H1 (cell line): ENCODE data around the gene GREB1L. TPM values are rescaled to one million over a fixed set of nuclear protein-coding genes. Genes with fewer than 3 reads are reported as not detected.

Source experiments
- CTCF ChIA-PET: fragments of 300-600 bp; sonication (Branson Sonifier 250); formaldehyde crosslinking; loops from one replicate; lab custom pipeline; 2021; ENCODE audit not compliant: partially characterized antibody; lab: Charles Lee
- POLR2A ChIA-PET: fragments of 300-600 bp; sonication (Branson Sonifier 250); formaldehyde crosslinking; loops from one replicate; lab custom pipeline; 2021; ENCODE audit warnings: inconsistent platforms; ENCODE audit not compliant: partially characterized antibody; lab: Charles Lee
- DNase-seq, 2 experiments: peaks; one replicate each; pipeline versions ENCODE4 v3.0.0 to v3.0.0-alpha.2; 2010 to 2022; ENCODE audit warnings: low spot score in 2 of 2, low read depth in 1 of 2, mixed read lengths in 1 of 2
- FAIRE-seq: peaks from 2 replicates; lab custom pipeline; 2011; peaks lifted over from hg19 to GRCh38; lab: Jason Lieb, UNC
- H2AFZ ChIP-seq: 2 replicates; pipeline ENCODE4 v1.8.1; 2012; ENCODE audit warnings: low read length, inconsistent platforms
- H2AK5ac ChIP-seq: 2 replicates; pipeline ENCODE4 v1.6.1; 2013; ENCODE audit warnings: low read depth, low read length
- H2BK120ac ChIP-seq: replicated peaks from 2 replicates; pipeline ENCODE3; 2013; ENCODE audit warnings: low read depth, low read length, inconsistent platforms
- H2BK12ac ChIP-seq: 2 replicates; pipeline ENCODE4 v1.6.1; 2013; ENCODE audit warnings: low read depth, low read length
- H2BK15ac ChIP-seq: 2 replicates; pipeline ENCODE4 v1.6.1; 2013; ENCODE audit warnings: low read length
- H2BK20ac ChIP-seq: 2 replicates; pipeline ENCODE4 v1.6.1; 2013; ENCODE audit warnings: low read length
- H2BK5ac ChIP-seq: 2 replicates; pipeline ENCODE4 v1.6.1; 2013; ENCODE audit warnings: low read depth, low read length
- H3K14ac ChIP-seq: 2 replicates; pipeline ENCODE4 v1.6.1; 2013; ENCODE audit warnings: inconsistent platforms; ENCODE audit not compliant: insufficient read length
- H3K18ac ChIP-seq: 2 replicates; pipeline ENCODE4 v1.6.1; 2013; ENCODE audit warnings: low read length; ENCODE audit errors: extremely low read depth
- H3K23ac ChIP-seq: 2 replicates; pipeline ENCODE4 v1.6.1; 2013; ENCODE audit warnings: inconsistent platforms; ENCODE audit not compliant: insufficient read length
- H3K23me2 ChIP-seq: 2 replicates; pipeline ENCODE4 v1.6.1; 2013; ENCODE audit warnings: low read depth, low read length
- H3K27ac ChIP-seq: 2 replicates; pipeline ENCODE4 v1.6.1; 2011; ENCODE audit warnings: low read depth, low read length, inconsistent platforms
- H3K27me3 ChIP-seq, 4 experiments: replicated peaks in 1 of 4; 1 replicate in 1 of 4; 2 replicates in 3 of 4; pipeline versions ENCODE4 v1.6.1 to v1.8.1; 2011 to 2013; ENCODE audit warnings: low read length in 3 of 4, mild to moderate bottlenecking in 3 of 4, inconsistent platforms in 2 of 4, mixed read lengths in 2 of 4, moderate library complexity in 1 of 4; ENCODE audit not compliant: control insufficient read depth in 3 of 4, insufficient read depth in 3 of 4; ENCODE audit errors: extremely low read depth in 1 of 4
- H3K36me3 ChIP-seq, 4 experiments: 2 replicates each; pipeline versions ENCODE4 v1.6.1 to v1.8.1; 2011 to 2013; ENCODE audit warnings: mild to moderate bottlenecking in 4 of 4, low read length in 3 of 4, moderate library complexity in 2 of 4, control low read depth in 1 of 4, inconsistent platforms in 1 of 4; ENCODE audit not compliant: insufficient read depth in 4 of 4, control insufficient read depth in 2 of 4
- H3K4ac ChIP-seq: replicated peaks from 2 replicates; pipeline ENCODE3; 2013; ENCODE audit warnings: low read length, low read depth, mixed read lengths, inconsistent platforms; ENCODE audit not compliant: insufficient read length
- H3K4me1 ChIP-seq, 4 experiments: replicated peaks in 1 of 4; 1 replicate in 1 of 4; 2 replicates in 3 of 4; pipeline versions ENCODE4 v1.6.1 to v1.8.1; 2011 to 2013; ENCODE audit warnings: low read length in 3 of 4, inconsistent platforms in 2 of 4, mixed read lengths in 1 of 4; ENCODE audit not compliant: insufficient read depth in 4 of 4, control insufficient read depth in 3 of 4
- H3K4me2 ChIP-seq, 2 experiments: 2 replicates each; pipeline versions ENCODE4 v1.6.1 to v1.8.1; 2011 to 2013; ENCODE audit warnings: low read depth in 2 of 2, low read length in 2 of 2, control low read depth in 1 of 2, inconsistent platforms in 1 of 2, mild to moderate bottlenecking in 1 of 2; ENCODE audit not compliant: insufficient read depth in 1 of 2
- H3K4me3 ChIP-seq, 4 experiments: fragments of 200-600, 300-600 bp in 1 of 4; sonication (generic), shearing (Covaris generic), sonication (Bioruptor Twin) in 1 of 4; 2 replicates each; pipeline versions ENCODE4 v1.5.1 to v1.8.1; 2011 to 2016; ENCODE audit warnings: low read length in 4 of 4, low read depth in 3 of 4, control low read depth in 2 of 4, inconsistent platforms in 2 of 4, mild to moderate bottlenecking in 2 of 4, mixed read lengths in 1 of 4, moderate library complexity in 1 of 4; ENCODE audit not compliant: insufficient read depth in 2 of 4; ENCODE audit errors: extremely low read depth in 1 of 4
- H3K56ac ChIP-seq: replicated peaks from 2 replicates; pipeline ENCODE3; 2013; ENCODE audit warnings: low read depth, mild to moderate bottlenecking, mixed read lengths, low read length, inconsistent platforms; ENCODE audit not compliant: insufficient read length
- H3K79me1 ChIP-seq: 2 replicates; pipeline ENCODE4 v1.6.1; 2013; ENCODE audit warnings: low read depth, low read length, control low read depth
- H3K79me2 ChIP-seq, 2 experiments: 2 replicates each; pipeline versions ENCODE4 v1.6.1 to v1.8.1; 2012 to 2013; ENCODE audit warnings: low read length in 2 of 2, mild to moderate bottlenecking in 2 of 2, inconsistent platforms in 1 of 2; ENCODE audit not compliant: insufficient read depth in 2 of 2, control insufficient read depth in 1 of 2
- H3K9ac ChIP-seq, 4 experiments: replicated peaks in 1 of 4; 1 replicate in 1 of 4; 2 replicates in 3 of 4; pipeline versions ENCODE4 v1.6.1 to v1.8.1; 2011 to 2013; ENCODE audit warnings: low read depth in 3 of 4, low read length in 3 of 4, control low read depth in 2 of 4, mild to moderate bottlenecking in 2 of 4, moderate library complexity in 2 of 4, inconsistent platforms in 1 of 4; ENCODE audit errors: extremely low read depth in 1 of 4
- H3K9me3 ChIP-seq, 2 experiments: 2 replicates each; pipeline versions ENCODE4 v1.6.1 to v1.8.1; 2012 to 2013; ENCODE audit warnings: mild to moderate bottlenecking in 2 of 2, moderate library complexity in 2 of 2, control low read depth in 1 of 2, inconsistent platforms in 1 of 2, low read depth in 1 of 2, low read length in 1 of 2, mixed read lengths in 1 of 2; ENCODE audit not compliant: insufficient read depth in 2 of 2
- H4K20me1 ChIP-seq, 2 experiments: replicated peaks in 1 of 2; 2 replicates each; pipeline versions ENCODE3 to v1.8.1; 2011 to 2013; ENCODE audit warnings: inconsistent platforms in 2 of 2, low read length in 2 of 2, mild to moderate bottlenecking in 1 of 2; ENCODE audit not compliant: insufficient read depth in 2 of 2, control insufficient read depth in 1 of 2
- H4K5ac ChIP-seq: 2 replicates; pipeline ENCODE4 v1.6.1; 2013; ENCODE audit warnings: low read length, low read depth, mixed read lengths, inconsistent platforms; ENCODE audit not compliant: insufficient read length
- H4K8ac ChIP-seq: 2 replicates; pipeline ENCODE4 v1.8.0; 2013; ENCODE audit warnings: mild to moderate bottlenecking, moderate library complexity, low read length, inconsistent platforms; ENCODE audit not compliant: insufficient read depth; ENCODE audit errors: extremely low read depth
- H4K91ac ChIP-seq: replicated peaks from 2 replicates; pipeline ENCODE3; 2013; ENCODE audit warnings: low read length, mixed read lengths, inconsistent platforms; ENCODE audit not compliant: insufficient read length
- CBX8 ChIP-seq: fragments of 300-800, 300-1000 bp; sonication (generic); IDR thresholded peaks from 2 replicates; pipeline ENCODE4 v1.7.1; 2016; ENCODE audit warnings: low read depth, low read length, borderline replicate concordance
- CEBPB ChIP-seq: IDR thresholded peaks from 2 replicates; pipeline ENCODE4 v1.6.1; 2012; ENCODE audit warnings: low read depth, low read length
- EP300 ChIP-seq, 2 experiments: IDR thresholded peaks; 1 replicate in 1 of 2; 2 replicates in 1 of 2; pipeline ENCODE4 v1.6.1; 2011 to 2012; ENCODE audit warnings: low read depth in 2 of 2, low read length in 2 of 2, mild to moderate bottlenecking in 2 of 2, borderline replicate concordance in 1 of 2, inconsistent platforms in 1 of 2, moderate library complexity in 1 of 2
- HDAC2 ChIP-seq, 2 experiments: fragments of 300-600 bp in 1 of 2; sonication (generic) in 1 of 2; IDR thresholded peaks; 2 replicates each; pipeline ENCODE4 v1.6.1; 2011 to 2012; ENCODE audit warnings: low read depth in 2 of 2, low read length in 2 of 2, mild to moderate bottlenecking in 2 of 2, moderate library complexity in 2 of 2, borderline replicate concordance in 1 of 2, inconsistent platforms in 1 of 2
- KDM4A ChIP-seq: IDR thresholded peaks from one replicate; pipeline ENCODE4 v1.7.1; 2012; ENCODE audit warnings: low read depth, mild to moderate bottlenecking, moderate library complexity, low read length, inconsistent platforms; ENCODE audit not compliant: severe bottlenecking
- PHF8 ChIP-seq: fragments of 200-600 bp; sonication (generic); conservative IDR thresholded peaks from 2 replicates; pipeline ENCODE4 v1.7.1; 2012; ENCODE audit warnings: low read depth, mild to moderate bottlenecking, inconsistent platforms, low read length, moderate library complexity
- SIN3A ChIP-seq, 2 experiments: IDR thresholded peaks in 1 of 2; conservative IDR thresholded peaks in 1 of 2; 2 replicates each; pipeline ENCODE4 v1.6.1; 2011 to 2012; ENCODE audit warnings: low read length in 2 of 2, improper control_type of control experiment in 1 of 2, low read depth in 1 of 2, mild to moderate bottlenecking in 1 of 2
- SP2 ChIP-seq: IDR thresholded peaks from 2 replicates; pipeline ENCODE4 v1.6.1; 2012; ENCODE audit warnings: mild to moderate bottlenecking, low read length, inconsistent platforms
- SRF ChIP-seq: IDR thresholded peaks from 2 replicates; pipeline ENCODE4 v1.6.1; 2011; ENCODE audit warnings: mild to moderate bottlenecking, low read depth, low read length, moderate library complexity
- TBP ChIP-seq: IDR thresholded peaks from 2 replicates; pipeline ENCODE4 v1.6.1; 2011; ENCODE audit warnings: low read depth, low read length, improper control_type of control experiment
- TCF12 ChIP-seq: IDR thresholded peaks from 2 replicates; pipeline ENCODE4 v1.6.1; 2011; ENCODE audit warnings: low read depth, mild to moderate bottlenecking, low read length
- WGBS, 2 experiments: shearing (Covaris generic) in 1 of 2; methylation state at CpG; one replicate each; pipeline versions ENCODE4 v1.1.6 to v1.1.7; 2013 to 2015; ENCODE audit warnings: low lambda C conversion rate in 2 of 2, mixed read lengths in 2 of 2, inconsistent platforms in 1 of 2, low coverage in 1 of 2, missing lambda C conversion rate in 1 of 2; ENCODE audit not compliant: insufficient replicate concordance in 2 of 2, insufficient coverage in 1 of 2, insufficient read length in 1 of 2; ENCODE audit errors: extremely low coverage in 1 of 2, missing lambda C conversion rate in 1 of 2; 5-methylcytosine and 5-hydroxymethylcytosine counted together
- polyA plus RNA-seq, 7 experiments: library from polyadenylated mRNA; depleted of rRNA in 3 of 7; stranded (reverse) in 5 of 7; unstranded in 2 of 7; fragments of >200 nt in 5 of 7; fragments of 200-250 nt in 2 of 7; gene quantifications; 1 replicate in 5 of 7; 2 replicates in 1 of 7; 4 replicates in 1 of 7; pipeline versions ENCODE4 v1.2.1 to v1.2.3, GENCODE V29; 2011 to 2013; ENCODE audit warnings: missing spikeins in 2 of 7, mixed read lengths in 2 of 7
- total RNA-seq: library from RNA; stranded (reverse); fragmentation: NEBNext Ultra II Directional; extraction: Animal tissue kit (Norgen Biotek cat#: 25700); gene quantifications from 2 replicates; pipeline ENCODE4 v1.2.1, GENCODE V29; 2021

Gene GREB1L
- total and polyA plus RNA-seq, 2 of the 8 experiments (the other 6 are each of a cell fraction or from before 2014, with no cell fraction given), result 0.34 to 1.6 TPM

DNA sequence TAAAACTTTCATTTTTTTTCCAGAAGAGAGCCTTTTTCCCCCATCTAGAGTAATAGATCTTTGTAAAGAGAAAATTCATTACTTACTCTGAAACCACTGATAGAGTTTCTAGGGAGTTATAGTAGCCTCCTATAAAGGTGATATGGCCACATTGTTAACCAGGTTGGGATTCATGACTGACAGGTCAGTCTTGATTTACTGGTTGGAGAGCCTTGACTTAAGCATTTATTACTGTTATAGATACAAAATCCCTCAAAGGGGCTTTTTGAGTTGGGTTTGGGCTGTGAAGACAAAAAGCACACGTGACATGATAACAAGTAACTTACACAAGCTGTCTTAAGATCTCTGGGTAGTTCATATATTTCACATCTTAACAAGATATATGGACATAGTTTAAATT, 141.0 kb downstream of the GREB1L start:
- Histone ChIP-seq H2BK15ac (no peak overlapping the region), H3K79me2 (no peaks in the 10 kb centered on the region), H3K4me1 (no peaks in the 10 kb centered on the region; a peak in 1 of 7 replicates), H2BK20ac (no peak overlapping the region), H3K4me3 (no peak overlapping the region), H3K79me1 (no peaks in the 10 kb centered on the region), H4K20me1 (peaks cover 0 to 1% of the 10 kb centered on the region in 2 experiments), H4K5ac (no peak overlapping the region), H3K27ac (no peak overlapping the region), H3K23ac (no peak overlapping the region), H2BK12ac (no peak overlapping the region), H3K36me3 (peaks cover 0 to 6% (median 0%) of the 10 kb centered on the region in 4 experiments; a peak in 1 of 8 replicates), H3K14ac (no peak overlapping the region), H3K4ac (no peak overlapping the region), H4K8ac (no peak overlapping the region), H3K56ac (no peak overlapping the region), H3K9me3 (no peaks in the 10 kb centered on the region), H2AFZ (no peak overlapping the region), H4K91ac (no peak overlapping the region), H2BK5ac (no peak overlapping the region), H3K9ac (no peak overlapping the region), H2AK5ac (no peak overlapping the region), H3K23me2 (no peaks in the 10 kb centered on the region), H3K4me2 (no peak overlapping the region), H2BK120ac (no peak overlapping the region), H3K27me3 (peaks cover 18 to 48% (median 44%) of the 10 kb centered on the region in 4 experiments), H3K18ac (no peak overlapping the region)
- FAIRE-seq (no peak), DNase-seq (no peak)
- POLR2A ChIA-PET, result no interaction called here
- CTCF ChIA-PET, result no interaction called here
- WGBS, 2 experiments, result 71% methylated on average over 1 of the region's 1 CpG; no CpG with 5 or more reads in 1 of the 2 experiments
- no peak for TF ChIP-seq CEBPB
- TF ChIP-seq SIN3A (conservative IDR thresholded peaks at IDR 0.05 in 1 of 2, IDR thresholded peaks at IDR 0.05 in 1 of 2; ENCODE audit: low read depth in 1 of 2, low read length in 2 of 2), result no peak
- no peak for TF ChIP-seq SP2
- no peak for TF ChIP-seq TCF12
- no peak for TF ChIP-seq HDAC2 (IDR thresholded peaks at IDR 0.05; ENCODE audit: borderline replicate concordance in 1 of 2, low read depth in 2 of 2, low read length in 2 of 2)
- no peak for TF ChIP-seq PHF8
- TF ChIP-seq EP300 (IDR thresholded peaks at IDR 0.05; ENCODE audit: borderline replicate concordance in 1 of 2, low read depth in 2 of 2, low read length in 2 of 2), result no peak
- no peak for TF ChIP-seq CBX8
- TF ChIP-seq KDM4A, result no peak
- TF ChIP-seq TBP, result no peak
- no peak for TF ChIP-seq SRF
- TF ChIP-seq, all 59 proteins: peak for 0
